ENCODE data around the gene BAZ2B. TPM values are rescaled to one million over a fixed set of nuclear protein-coding genes. Genes with fewer than 3 reads are reported as not detected.

Gene BAZ2B
- total and polyA plus RNA-seq, 9 of the 15 experiments (the other 6 are each of a cell fraction or from before 2014, with no cell fraction given), result 7.5 to 38.6 (median 19.8) TPM

DNA sequence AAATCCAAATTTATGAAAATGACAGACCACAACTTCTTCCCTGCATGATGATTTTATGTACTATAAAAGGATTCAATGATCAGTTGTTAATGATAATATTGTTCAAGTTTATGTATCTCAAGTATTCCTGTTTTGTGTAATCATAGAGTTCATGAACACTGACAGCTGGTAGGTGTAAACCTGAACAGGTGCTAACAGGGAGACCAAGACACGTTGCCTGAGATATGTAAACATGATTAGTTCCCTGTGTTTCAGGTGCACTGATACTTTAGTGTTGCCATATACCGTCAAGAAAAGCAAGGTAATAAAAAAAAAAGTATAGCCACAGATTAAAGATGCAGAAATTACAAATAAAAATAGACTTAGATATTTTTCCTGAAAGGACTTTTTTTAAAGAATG, 131.8 kb downstream of the BAZ2B start (continued):
- TF ChIP-seq, protein P1, sequence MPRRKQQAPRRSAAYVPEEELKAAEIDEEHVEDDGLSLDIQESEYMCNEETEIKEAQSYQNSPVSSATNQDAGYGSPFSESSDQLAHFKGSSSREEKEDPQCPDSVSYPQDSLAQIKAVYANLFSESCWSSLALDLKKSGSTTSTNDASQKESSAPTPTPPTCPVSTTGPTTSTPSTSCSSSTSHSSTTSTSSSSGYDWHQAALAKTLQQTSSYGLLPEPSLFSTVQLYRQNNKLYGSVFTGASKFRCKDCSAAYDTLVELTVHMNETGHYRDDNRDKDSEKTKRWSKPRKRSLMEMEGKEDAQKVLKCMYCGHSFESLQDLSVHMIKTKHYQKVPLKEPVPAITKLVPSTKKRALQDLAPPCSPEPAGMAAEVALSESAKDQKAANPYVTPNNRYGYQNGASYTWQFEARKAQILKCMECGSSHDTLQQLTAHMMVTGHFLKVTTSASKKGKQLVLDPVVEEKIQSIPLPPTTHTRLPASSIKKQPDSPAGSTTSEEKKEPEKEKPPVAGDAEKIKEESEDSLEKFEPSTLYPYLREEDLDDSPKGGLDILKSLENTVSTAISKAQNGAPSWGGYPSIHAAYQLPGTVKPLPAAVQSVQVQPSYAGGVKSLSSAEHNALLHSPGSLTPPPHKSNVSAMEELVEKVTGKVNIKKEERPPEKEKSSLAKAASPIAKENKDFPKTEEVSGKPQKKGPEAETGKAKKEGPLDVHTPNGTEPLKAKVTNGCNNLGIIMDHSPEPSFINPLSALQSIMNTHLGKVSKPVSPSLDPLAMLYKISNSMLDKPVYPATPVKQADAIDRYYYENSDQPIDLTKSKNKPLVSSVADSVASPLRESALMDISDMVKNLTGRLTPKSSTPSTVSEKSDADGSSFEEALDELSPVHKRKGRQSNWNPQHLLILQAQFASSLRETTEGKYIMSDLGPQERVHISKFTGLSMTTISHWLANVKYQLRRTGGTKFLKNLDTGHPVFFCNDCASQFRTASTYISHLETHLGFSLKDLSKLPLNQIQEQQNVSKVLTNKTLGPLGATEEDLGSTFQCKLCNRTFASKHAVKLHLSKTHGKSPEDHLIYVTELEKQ (CRISPR knock-in tag; IDR thresholded peaks at IDR 0.05), result no peak
- TF ChIP-seq, protein P2, sequence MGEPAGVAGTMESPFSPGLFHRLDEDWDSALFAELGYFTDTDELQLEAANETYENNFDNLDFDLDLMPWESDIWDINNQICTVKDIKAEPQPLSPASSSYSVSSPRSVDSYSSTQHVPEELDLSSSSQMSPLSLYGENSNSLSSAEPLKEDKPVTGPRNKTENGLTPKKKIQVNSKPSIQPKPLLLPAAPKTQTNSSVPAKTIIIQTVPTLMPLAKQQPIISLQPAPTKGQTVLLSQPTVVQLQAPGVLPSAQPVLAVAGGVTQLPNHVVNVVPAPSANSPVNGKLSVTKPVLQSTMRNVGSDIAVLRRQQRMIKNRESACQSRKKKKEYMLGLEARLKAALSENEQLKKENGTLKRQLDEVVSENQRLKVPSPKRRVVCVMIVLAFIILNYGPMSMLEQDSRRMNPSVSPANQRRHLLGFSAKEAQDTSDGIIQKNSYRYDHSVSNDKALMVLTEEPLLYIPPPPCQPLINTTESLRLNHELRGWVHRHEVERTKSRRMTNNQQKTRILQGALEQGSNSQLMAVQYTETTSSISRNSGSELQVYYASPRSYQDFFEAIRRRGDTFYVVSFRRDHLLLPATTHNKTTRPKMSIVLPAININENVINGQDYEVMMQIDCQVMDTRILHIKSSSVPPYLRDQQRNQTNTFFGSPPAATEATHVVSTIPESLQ (CRISPR knock-in tag; IDR thresholded peaks at IDR 0.05), result no peak
- TF ChIP-seq U2AF1 (optimal IDR thresholded peaks at IDR 0.05; ENCODE audit: low read depth, low read length), result no peak
- TF ChIP-seq XRCC3 (IDR thresholded peaks at IDR 0.05), result no peak
- TF ChIP-seq ZNF79 (CRISPR knock-in tag; IDR thresholded peaks at IDR 0.05; ENCODE audit: low read depth), result no peak

DNA sequence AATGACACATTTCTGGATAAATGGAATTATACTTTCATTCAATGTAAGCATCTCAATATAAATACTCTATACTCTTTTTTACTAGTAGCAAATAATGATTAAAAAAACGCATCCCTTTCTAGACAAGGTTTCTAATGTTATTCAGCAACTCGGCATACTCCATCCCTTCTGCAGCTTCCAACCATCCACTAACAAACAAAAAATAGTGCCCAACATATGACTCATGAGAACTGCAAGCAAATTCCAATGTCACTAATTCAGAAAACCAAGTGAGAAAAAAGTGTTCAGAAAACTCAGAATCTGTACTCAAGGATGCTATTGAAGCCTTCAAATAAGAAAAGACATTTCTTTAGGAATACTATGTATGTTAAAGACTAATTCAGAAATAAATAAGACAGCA, 140.0 kb downstream of the BAZ2B start:
- Histone ChIP-seq H3K36me3 (ENCODE audit: control insufficient read depth, insufficient read depth, low read length) (no peaks in the 10 kb centered on the region), H3K27ac (ENCODE audit: extremely low read depth, low read depth, low read length) (no peak overlapping the region), H3K4me2 (ENCODE audit: insufficient read depth, low read length) (no peak overlapping the region), H3K79me2 (ENCODE audit: control insufficient read depth, insufficient read depth, low read length) (no peaks in the 10 kb centered on the region), H2AFZ (ENCODE audit: low read depth, low read length) (no peak overlapping the region), H3K9me1 (ENCODE audit: control insufficient read depth, insufficient read depth, low read length) (no peaks in the 10 kb centered on the region), H3K9me3 (replicated peaks; ENCODE audit: control insufficient read depth, insufficient read depth, low read depth, low read length) (no peaks in the 10 kb centered on the region), H4K20me1 (replicated peaks; ENCODE audit: control insufficient read depth, insufficient read depth, low read length) (no peaks in the 10 kb centered on the region), H3K4me3 (no peak overlapping the region), H3K4me1 (replicated peaks in 1 of 2; ENCODE audit: control insufficient read depth in 2 of 2, insufficient read depth in 2 of 2, low read length in 2 of 2) (no peaks in the 10 kb centered on the region), H3K27me3 (ENCODE audit: control insufficient read depth in 2 of 2, insufficient read depth in 2 of 2, low read length in 2 of 2) (no peaks in the 10 kb centered on the region), H3K9ac (ENCODE audit: insufficient read depth in 1 of 2, low read depth in 2 of 2, low read length in 2 of 2) (no peak overlapping the region)
- ChIA-PET POLR2A (interaction anchor here (1.0 kb wide), 1 partner anchor 11 kb away, joined by 5 read pairs; no protein-coding TSS in a partner anchor), CTCF (ENCODE audit: low intra/inter-chr PET ratio) (no interaction called here)
- no TSS peak for BruUV-seq (replicated peaks)
- intact Hi-C loops (cut with micrococcal nuclease) (no loop called here), in situ Hi-C loops (cut with MboI) (no loop called here)
- no peak for ATAC-seq
- FAIRE-seq, result no peak
- TF ChIP-seq MTF1 (CRISPR knock-in tag; IDR thresholded peaks at IDR 0.05; ENCODE audit: borderline replicate concordance), result no peak
- TF ChIP-seq EP300 (IDR thresholded peaks at IDR 0.05; ENCODE audit: low read length), result no peak
- TF ChIP-seq RNF2 (IDR thresholded peaks at IDR 0.05), result no peak
- no peak for TF ChIP-seq KDM1A (IDR thresholded peaks at IDR 0.05)
- TF ChIP-seq HMG20B (CRISPR knock-in tag; IDR thresholded peaks at IDR 0.05), result no peak
- no peak for TF ChIP-seq ZNF766 (CRISPR knock-in tag; conservative IDR thresholded peaks at IDR 0.05)
- TF ChIP-seq ZNF197 (CRISPR knock-in tag; IDR thresholded peaks at IDR 0.05; ENCODE audit: low read depth), result no peak
- no peak for TF ChIP-seq NFYB (IDR thresholded peaks at IDR 0.05; ENCODE audit: extremely low read depth, insufficient read length)
- TF ChIP-seq POLR2G (IDR thresholded peaks at IDR 0.05; ENCODE audit: low read depth, low read length), result no peak
- TF ChIP-seq, protein P3, sequence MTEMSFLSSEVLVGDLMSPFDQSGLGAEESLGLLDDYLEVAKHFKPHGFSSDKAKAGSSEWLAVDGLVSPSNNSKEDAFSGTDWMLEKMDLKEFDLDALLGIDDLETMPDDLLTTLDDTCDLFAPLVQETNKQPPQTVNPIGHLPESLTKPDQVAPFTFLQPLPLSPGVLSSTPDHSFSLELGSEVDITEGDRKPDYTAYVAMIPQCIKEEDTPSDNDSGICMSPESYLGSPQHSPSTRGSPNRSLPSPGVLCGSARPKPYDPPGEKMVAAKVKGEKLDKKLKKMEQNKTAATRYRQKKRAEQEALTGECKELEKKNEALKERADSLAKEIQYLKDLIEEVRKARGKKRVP (CRISPR knock-in tag; IDR thresholded peaks at IDR 0.05), result no peak
- no peak for TF ChIP-seq COPS2 (conservative IDR thresholded peaks at IDR 0.05)
- TF ChIP-seq TCF3 (CRISPR knock-in tag; IDR thresholded peaks at IDR 0.05), result no peak
- no peak for TF ChIP-seq CXXC5 (CRISPR knock-in tag; IDR thresholded peaks at IDR 0.05)
- WGBS (ENCODE audit: insufficient coverage, low coverage, missing lambda C conversion rate), result 79% methylated on average over 2 of the region's 2 CpGs
- no peak for DNase-seq (ENCODE audit: extremely low read depth in 1 of 4, low spot score in 3 of 4)

Measured in K562 (cell line).